Anterior cingulate cortex (tissue), 58 donors: ENCODE results near the gene WBP1L.
"Not testable (repeated sequence)": the region's sequence is repeated elsewhere in the genome, so short reads cannot be mapped to it uniquely, and the experiment has no call there.

ENCODE experiments used
- DNase-seq, 58 donors: peaks; one replicate each; lab custom pipeline; 2025; lab: John Stamatoyannopoulos, UW

WBP1L gene

GRCh38 chr10:102743588-102744373, at the start of gene WBP1L:
WBP1L (plus strand) TSS chr10:102743948; CDS start chr10:102744054, 106 bp downstream.
- DNase-seq = peak; percentile 66 to 100 (median 97)

GRCh38 chr10:102695401-102695800, 48.3 kb upstream of the WBP1L start:
- DNase-seq = not testable (repeated sequence)

GRCh38 chr10:102696736-102697135, 47.0 kb upstream of the WBP1L start:
- no peak for DNase-seq

DNA sequence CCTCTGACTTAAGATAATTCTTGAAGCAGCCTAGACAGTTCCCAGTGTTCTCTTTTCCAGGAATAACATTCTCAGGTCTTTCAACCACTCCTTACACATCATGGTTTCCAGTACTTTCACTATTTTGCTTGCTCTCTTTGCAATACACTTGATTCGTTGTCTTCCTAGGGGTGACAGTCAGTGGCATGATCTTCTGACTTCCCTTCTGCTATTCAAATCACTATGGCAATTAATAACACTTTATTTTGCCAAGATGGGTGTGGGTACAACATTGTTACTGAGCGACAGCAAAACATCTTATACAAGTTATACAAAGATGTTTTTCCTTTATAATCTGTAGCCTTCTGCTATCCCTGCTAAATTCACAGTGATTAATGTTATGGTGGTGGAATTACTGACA, 44.9 kb upstream of the WBP1L start:
- no peak for DNase-seq

GRCh38 chr10:102701272-102701671, 42.5 kb upstream of the WBP1L start:
- no peak for DNase-seq

GRCh38 chr10:102701796-102702195, 42.0 kb upstream of the WBP1L start:
- DNase-seq = no peak

DNA sequence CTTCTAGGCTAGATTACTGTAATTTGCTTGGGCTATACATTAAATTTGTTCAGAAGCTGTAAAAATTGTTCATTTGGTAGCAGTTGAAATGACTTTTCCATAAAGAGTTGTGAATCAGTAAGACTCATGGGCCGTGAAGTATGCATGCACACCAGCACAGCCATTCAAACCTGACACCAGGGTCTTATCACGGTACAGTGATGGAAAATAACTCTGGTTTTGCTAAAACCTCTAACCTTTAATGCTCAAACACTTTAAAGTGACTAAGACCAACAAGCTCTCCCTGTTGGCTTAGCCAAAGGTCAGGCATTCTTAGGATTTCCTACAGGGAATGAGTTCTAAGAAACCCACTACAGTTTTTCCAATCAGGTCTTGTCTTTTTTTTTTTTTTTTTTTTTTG, 41.0 kb upstream of the WBP1L start:
- DNase-seq = no peak

GRCh38 chr10:102704915-102705314, 38.8 kb upstream of the WBP1L start:
- DNase-seq = no peak

GRCh38 chr10:102705531-102705930, 38.2 kb upstream of the WBP1L start:
- no peak for DNase-seq

GRCh38 chr10:102710609-102711008, 33.1 kb upstream of the WBP1L start:
- no peak for DNase-seq

GRCh38 chr10:102712089-102712488, 31.7 kb upstream of the WBP1L start:
- DNase-seq = no peak

DNA sequence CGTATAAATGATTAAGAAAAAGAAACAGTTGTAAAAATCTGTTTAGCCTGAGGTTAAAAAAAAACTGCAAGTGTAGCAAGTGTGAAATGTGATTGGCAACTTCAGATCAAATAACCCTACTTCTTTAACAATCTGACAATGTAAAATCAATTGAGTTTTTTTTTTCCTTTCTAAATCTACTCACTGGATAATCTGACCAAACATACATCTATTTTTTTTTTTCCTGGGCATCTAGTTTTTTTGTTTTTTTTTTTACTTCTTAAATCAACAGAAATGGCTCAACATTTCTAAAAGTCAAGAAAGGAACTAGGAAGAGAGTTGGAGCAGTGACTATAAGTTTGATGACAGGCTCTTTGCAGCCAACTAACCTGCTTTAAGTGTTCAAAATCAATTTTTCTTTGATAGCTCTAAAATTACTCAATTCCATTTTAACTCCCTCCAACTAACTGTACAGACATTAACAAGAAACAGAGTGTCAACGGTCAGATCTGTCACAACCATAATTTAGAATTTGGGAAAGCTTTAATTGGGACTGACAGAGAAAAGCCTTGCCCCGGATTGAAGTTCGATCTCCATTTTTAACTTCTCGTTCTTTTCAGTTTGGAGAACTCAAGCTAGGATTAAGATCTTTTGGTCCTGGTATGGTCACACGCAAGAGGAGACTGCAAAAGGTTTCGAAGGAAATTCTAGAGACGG, 30.8 kb upstream of the WBP1L start:
- no peak for DNase-seq

GRCh38 chr10:102713539-102713813, 30.3 kb upstream of the WBP1L start:
- DNase-seq = peak in 5 of 58 donors; percentile 17 to 77 (median 50)

DNA sequence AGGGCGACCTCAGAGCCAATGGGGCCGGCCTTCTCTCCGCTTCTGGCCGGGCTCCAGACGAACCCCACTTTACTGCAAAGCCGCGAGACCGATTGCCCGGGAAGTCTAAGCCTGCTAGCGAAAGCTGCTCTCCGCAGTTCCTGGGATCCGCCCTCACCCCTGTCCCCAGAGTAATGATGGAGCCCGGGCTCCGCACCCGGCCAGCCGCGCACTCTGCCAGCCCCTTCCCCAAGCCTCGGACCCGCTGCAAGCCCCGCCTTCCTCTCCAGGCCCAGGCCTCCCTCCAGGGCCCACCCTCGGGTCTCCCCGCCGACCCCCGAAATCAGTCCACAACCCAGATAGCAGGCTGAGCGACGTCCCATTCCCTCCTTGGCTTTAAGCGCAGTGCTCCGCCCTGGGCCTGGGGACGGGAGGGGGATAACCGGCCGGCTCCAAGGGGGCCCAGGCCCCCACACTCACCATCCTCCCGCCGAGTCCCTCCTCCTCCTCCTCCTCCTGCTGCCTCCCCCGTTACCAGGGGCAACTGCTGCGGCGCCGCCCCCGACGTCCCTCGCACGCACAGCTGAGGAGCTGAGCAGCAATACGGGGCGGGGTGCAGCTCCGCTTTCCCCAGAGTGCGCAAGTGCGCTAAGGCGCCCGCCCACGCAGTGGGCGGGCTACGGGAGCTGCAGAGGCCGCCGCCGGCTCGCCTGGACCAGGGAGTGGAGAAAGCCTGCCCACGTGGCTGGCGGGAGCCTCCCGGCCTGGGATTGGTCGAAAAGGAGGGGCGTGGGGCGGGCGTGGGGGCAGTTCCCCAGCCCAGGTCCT, 29.7 kb upstream of the WBP1L start, which contains the start of gene ARL3:
ARL3 (minus strand) TSS at position 584 of the 807 bp plus-strand sequence; CDS start at position 462, 122 bp downstream.
- peak; percentile 80 to 99 (median 98) for DNase-seq

GRCh38 chr10:102714621-102715455, 28.9 kb upstream of the WBP1L start, which contains the start of gene SFXN2:
SFXN2 (plus strand) TSS chr10:102714636; CDS start chr10:102726637, 12,001 bp downstream.
- DNase-seq = peak in 15 of 58 donors; percentile 11 to 60 (median 43)

DNA sequence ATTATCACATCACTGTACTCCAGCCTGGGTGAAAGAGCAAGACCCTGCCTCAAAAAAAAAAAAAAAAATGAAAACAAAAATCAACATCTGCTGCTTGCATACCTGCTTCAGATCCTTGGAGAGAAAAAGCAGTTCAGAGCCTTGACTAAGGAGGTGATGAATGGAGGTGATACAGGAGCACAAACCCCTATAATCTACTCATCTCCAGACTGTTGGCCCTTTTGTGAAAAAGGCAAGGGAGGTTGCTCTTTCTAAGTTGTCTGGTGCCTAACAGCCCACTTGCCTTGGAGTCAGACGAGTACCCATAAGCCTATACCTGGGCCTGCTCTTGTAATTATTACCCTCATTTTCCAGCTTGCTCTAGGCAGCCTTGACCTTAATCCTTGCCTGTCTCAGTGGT, 27.9 kb upstream of the WBP1L start:
- no peak for DNase-seq

GRCh38 chr10:102716900-102717565, 26.7 kb upstream of the WBP1L start:
- not testable (repeated sequence) for DNase-seq

DNA sequence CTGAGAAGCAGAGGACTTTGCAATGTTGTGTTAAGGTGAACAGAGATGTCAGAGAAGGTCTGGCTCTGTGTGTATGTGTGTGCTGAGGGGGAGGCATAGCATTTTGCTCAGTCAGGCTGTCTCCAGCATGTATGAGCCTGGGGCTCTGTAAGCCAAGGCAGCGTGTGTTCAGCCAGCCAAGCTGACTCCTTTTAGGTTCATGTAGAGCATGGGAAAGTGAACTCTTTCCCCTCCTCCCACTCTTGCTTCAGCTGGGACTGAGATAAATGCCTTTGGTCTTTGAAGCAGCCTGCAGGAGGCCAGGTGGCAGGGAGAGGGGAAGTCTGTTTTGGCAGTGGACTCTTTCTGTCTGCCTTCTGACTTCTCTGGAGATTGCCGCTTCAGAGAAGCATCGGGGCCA, 25.5 kb upstream of the WBP1L start:
- peak in 1 of 58 donors; percentile 3 for DNase-seq

DNA sequence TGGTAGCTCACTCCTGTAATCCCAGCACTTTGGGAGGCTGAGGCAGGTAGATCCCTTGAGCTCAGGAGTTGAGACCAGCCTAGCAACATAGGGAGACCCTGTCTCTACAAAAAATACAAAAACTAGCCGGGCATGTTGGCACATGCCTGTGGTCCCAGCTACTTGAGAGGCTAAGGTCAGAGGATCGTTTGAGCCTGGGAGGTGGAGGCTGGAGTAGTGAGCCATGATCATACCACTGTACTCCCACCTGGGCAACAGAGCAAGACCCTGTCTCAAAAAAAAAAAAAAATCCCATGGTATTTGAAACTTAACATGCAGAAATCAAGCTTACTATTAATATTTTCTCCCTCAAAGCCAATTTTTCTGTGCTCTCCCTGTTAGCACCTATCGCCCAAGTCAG, 23.4 kb upstream of the WBP1L start:
- DNase-seq = no peak
